Fibroblast of lung (primary cell): ENCODE data around the gene PXDC1.

ENCODE experiments used
- CTCF ChIP-seq, 2 donors: IDR thresholded peaks in 1 of 2; conservative IDR thresholded peaks in 1 of 2; 1 replicate in 1 of 2; 2 replicates in 1 of 2; pipeline ENCODE4 v1.5.1; 2011 to 2012; ENCODE audit warnings: low read length in 2 of 2, control low read depth in 1 of 2, inconsistent platforms in 1 of 2, low read depth in 1 of 2, mild to moderate bottlenecking in 1 of 2
- EZH2 ChIP-seq: IDR thresholded peaks from 2 replicates; pipeline ENCODE4 v1.5.1; 2012; ENCODE audit warnings: low read length, control low read depth, mild to moderate bottlenecking; ENCODE audit errors: missing control alignments

GRCh38 chr6:3733321-3733925 is 18.1 kb downstream of the PXDC1 start:
- TF ChIP-seq CTCF (conservative IDR thresholded peaks at IDR 0.05 in 1 of 2, IDR thresholded peaks at IDR 0.05 in 1 of 2; ENCODE audit: low read depth in 1 of 2, low read length in 2 of 2) (no peak), EZH2 (no peak)
